GM12874 (cell line): ENCODE data around the gene CCDC24.

Experiments
- TF ChIP-seq, protein P1 (sequence below): IDR thresholded peaks from 2 replicates; pipeline ENCODE4 v1.5.1; 2011; ENCODE audit warnings: low read depth, mild to moderate bottlenecking, control low read depth, low read length, moderate library complexity; ENCODE audit not compliant: insufficient read depth

CCDC24 gene

GRCh38 chr1:44031252-44032169, 40.1 kb downstream of the CCDC24 start, which contains the start of gene SLC6A9:
Gene SLC6A9, minus strand, starts transcription at chr1:44031462. Its CDS starts 7,185 bp downstream, at chr1:44024277.
- TF ChIP-seq, protein P1, sequence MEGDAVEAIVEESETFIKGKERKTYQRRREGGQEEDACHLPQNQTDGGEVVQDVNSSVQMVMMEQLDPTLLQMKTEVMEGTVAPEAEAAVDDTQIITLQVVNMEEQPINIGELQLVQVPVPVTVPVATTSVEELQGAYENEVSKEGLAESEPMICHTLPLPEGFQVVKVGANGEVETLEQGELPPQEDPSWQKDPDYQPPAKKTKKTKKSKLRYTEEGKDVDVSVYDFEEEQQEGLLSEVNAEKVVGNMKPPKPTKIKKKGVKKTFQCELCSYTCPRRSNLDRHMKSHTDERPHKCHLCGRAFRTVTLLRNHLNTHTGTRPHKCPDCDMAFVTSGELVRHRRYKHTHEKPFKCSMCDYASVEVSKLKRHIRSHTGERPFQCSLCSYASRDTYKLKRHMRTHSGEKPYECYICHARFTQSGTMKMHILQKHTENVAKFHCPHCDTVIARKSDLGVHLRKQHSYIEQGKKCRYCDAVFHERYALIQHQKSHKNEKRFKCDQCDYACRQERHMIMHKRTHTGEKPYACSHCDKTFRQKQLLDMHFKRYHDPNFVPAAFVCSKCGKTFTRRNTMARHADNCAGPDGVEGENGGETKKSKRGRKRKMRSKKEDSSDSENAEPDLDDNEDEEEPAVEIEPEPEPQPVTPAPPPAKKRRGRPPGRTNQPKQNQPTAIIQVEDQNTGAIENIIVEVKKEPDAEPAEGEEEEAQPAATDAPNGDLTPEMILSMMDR, result no peak

GRCh38 chr1:44032170-44032790, 40.9 kb downstream of the CCDC24 start:
- TF ChIP-seq, protein P1, result no peak

DNA sequence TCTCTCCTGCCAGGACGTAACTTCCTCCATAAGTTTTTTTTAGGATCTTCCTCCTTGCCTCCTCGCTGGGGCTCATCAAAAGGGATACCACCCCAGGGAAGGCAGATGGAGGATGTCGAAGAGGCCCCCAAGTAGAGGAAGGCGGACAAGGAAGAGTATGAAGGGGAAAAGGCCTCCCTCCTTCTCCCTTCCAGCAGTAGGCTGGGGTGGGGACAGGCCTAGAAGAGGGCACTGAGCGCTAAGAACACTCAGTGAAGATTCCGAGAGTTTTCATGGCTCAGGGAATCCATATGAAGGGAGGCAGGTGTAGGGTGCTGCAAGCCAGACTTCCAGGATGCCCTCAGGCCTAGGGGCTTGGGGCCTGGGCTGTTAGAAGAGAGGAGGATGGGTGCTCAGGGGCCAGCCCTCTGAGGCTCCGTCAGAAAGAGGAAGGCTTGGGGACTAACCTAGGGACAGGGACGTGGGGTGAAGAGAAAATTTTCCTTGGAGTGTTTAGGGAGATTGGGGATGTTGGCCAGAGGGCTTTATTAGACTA, 41.7 kb downstream of the CCDC24 start:
- TF ChIP-seq, protein P1, result no peak

DNA sequence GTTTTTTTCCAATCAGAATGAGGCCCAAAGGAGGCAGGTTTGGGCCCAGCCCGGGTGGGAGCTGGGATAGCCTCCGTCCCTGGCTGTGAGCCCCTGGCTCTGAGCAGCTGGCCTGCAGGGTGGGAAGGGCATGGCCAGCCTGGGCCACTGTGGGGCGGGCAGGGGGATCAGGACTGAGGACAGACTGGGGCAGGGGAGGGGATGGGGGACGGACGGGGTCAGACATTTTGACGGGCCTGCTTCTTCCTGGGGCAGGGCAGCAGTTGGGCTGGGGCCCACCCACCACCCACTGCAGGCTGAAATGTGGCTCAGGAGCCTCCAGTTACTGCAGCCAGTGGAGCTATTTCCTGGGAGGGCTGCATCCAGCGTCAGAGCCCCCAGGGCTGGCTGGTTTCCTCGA, 42.4 kb downstream of the CCDC24 start:
- TF ChIP-seq, protein P1, result no peak

GRCh38 chr1:44034423-44034822, 43.0 kb downstream of the CCDC24 start:
- TF ChIP-seq, protein P1, result no peak

- TF ChIP-seq, protein P1, result no peak
Measured at GRCh38 chr1:44034976-44035716, 43.7 kb downstream of the CCDC24 start.

- TF ChIP-seq, protein P1, result no peak
Measured at GRCh38 chr1:44035726-44036408, 44.5 kb downstream of the CCDC24 start.
